ENCODE measurements around the gene FTO.

Gene FTO

DNA sequence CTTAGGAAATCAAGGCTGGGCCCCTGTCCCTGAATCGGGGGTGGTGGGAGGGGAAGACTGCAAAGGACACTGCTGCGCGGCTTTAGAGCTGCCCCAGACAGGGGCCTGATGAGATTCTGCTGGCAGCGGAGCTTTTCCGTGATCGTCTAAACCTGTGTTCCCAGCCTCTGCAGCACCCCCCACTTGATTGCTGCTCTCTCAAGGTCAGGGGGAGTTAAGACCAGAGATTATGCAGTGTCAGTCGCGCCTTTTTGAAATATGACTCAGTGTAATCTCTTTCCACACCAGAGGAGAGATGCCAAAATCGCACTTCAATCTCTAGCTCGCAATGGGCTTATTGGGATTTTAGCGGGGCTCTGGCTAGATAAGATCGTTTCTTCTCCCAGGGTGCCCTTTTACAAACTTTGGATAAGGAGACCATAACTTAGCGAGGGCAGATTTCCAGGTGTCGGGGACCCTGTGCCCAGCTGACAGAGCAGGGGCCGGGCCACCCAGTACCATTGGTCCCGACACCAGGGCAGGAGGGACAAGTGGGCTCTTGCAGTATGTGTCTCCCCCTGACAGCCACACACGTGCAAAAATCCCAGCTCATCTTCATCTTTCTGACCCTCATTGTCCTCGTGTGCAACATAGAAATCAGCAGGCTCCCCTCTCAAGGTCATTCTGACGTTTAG lies 495.7 kb downstream of the FTO start:
- DNase-seq (ENCODE audit: low read depth) = no peak
- H3K4me3 ChIP-seq (ENCODE audit: low read depth, low read length) = no peak overlapping the region
- TF ChIP-seq, protein P1, sequence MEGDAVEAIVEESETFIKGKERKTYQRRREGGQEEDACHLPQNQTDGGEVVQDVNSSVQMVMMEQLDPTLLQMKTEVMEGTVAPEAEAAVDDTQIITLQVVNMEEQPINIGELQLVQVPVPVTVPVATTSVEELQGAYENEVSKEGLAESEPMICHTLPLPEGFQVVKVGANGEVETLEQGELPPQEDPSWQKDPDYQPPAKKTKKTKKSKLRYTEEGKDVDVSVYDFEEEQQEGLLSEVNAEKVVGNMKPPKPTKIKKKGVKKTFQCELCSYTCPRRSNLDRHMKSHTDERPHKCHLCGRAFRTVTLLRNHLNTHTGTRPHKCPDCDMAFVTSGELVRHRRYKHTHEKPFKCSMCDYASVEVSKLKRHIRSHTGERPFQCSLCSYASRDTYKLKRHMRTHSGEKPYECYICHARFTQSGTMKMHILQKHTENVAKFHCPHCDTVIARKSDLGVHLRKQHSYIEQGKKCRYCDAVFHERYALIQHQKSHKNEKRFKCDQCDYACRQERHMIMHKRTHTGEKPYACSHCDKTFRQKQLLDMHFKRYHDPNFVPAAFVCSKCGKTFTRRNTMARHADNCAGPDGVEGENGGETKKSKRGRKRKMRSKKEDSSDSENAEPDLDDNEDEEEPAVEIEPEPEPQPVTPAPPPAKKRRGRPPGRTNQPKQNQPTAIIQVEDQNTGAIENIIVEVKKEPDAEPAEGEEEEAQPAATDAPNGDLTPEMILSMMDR (conservative IDR thresholded peaks at IDR 0.05; ENCODE audit: low read depth, low read length) = no peak

DNA sequence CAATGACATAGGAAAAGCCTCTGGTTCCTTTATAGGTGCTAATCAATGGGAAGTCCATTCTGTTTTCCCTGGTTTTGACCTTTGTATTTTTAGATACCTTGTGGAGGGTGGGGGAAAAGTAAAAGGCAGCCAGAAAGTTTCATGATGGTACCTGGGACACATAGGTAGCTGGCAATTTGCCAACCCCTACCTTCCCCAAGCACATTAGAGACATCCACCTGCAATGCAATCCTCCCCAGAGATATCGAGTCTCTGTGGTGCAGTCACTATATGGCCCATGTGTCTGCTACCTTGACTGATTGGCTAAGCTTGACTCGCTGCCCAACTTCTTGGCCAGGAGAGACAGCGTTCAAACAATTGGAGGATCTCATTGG lies 496.2 kb downstream of the FTO start:
- H3K4me3 ChIP-seq (ENCODE audit: low read depth, low read length) = no peak overlapping the region
- TF ChIP-seq, protein P1 (conservative IDR thresholded peaks at IDR 0.05; ENCODE audit: low read depth, low read length) = no peak
- no peak for DNase-seq (ENCODE audit: low read depth)

DNA sequence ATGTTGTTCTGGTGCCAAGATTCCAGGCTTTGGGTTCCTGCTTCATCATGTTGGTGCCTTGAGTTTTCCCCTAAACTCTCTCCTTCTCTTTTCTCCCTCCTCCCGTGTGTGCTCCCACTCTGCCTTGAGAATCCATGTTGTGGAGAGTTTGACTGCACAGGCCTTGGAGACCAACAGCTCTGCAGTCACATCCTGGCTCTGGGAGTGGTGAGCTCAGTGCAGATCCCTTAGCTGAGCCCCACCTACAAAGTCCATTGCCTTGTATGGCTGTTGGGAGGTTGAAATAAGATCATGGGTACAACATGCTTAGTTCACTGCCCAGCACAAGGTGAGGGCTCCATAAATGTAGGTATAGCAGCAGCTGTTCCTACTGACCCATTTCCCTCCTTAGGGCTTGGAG lies 496.8 kb downstream of the FTO start:
- H3K4me3 ChIP-seq (ENCODE audit: low read depth, low read length) = no peak overlapping the region
- DNase-seq (ENCODE audit: low read depth) = no peak
- TF ChIP-seq, protein P1 (conservative IDR thresholded peaks at IDR 0.05; ENCODE audit: low read depth, low read length) = no peak

DNA sequence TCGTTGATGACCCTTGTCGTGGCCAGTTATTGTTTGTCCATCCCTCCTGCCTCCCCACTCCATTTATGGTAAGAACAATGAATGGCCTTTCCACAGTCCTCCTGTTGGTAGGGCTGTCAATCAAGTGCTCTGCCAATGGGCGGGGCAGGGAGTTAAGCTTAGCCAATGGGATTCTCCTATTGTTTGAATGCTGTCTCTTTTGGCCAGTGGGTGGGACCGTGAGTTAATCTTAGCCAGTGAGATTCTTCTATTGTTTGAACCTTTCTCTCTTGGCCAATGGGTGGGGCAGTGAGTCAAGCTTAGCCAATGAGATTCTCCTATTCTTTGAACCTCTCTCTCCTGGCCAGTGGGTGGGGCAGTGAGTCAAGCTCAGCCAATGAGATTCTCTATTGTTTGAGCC lies 497.2 kb downstream of the FTO start:
- TF ChIP-seq, protein P1 (conservative IDR thresholded peaks at IDR 0.05; ENCODE audit: low read depth, low read length) = no peak
- no peak for DNase-seq (ENCODE audit: low read depth)
- H3K4me3 ChIP-seq (ENCODE audit: low read depth, low read length) = no peak overlapping the region
